ENCODE data around the gene TTLL1.

The TTLL1 gene

DNA sequence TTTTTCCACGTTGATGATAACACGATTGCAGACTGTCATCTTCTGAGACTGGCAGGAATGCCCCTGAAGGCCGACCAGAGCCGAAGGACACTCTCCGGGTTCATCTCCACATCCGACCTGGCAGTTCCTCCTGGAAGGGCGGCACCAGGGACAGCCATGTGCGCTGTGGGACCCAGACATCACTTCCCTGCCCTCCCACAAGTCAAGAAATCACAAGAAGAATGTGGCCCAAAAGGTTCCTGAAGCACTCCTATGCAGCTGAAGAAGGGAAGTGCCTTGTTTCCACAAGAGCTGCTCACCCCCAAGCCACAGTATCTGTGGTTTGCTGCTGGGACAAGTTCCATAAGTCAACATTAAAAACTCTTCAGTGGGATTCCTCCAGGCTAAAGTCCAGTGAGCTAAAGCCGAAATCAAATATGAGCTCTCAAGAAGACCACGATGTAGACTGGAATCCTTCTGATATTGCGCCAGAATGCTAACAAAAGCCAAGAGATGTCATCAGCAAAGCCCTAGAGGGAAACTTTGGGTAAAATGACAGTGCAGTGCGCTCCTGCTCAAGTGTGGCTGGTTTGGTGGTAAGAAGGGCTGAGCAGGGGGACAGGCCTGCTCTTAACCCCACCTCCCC, 95.4 kb downstream of the TTLL1 start:
- no peak for DNase-seq (ENCODE audit: low read depth in 2 of 2)

DNA sequence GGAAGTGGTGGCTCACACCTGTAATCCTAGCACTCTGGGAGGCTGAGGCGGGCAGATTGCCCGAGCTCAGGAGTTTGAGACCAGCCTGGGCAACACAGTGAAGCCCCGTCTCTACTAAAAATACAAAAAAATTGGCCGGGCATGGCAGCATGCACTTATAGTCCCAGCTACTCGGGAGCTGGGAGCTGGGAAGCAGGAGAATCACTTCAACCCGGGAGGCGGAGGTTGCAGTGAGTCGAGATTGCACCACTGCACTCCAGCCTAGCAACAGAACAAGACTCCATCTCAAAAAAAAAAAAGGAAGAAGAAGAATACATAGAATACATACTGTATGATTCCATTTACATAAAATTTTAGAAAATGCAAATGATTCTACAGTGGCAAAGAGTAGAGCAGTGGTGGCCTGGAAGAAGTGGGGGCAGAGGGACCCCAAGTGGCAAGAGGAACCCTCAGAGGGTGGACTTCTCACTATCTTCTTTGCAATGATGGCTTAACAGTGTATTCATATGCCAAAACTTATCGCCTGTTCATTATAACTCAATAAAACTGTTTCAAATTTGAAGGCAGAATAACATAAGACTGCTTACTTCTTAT, 96.2 kb downstream of the TTLL1 start:
- no peak for DNase-seq (ENCODE audit: low read depth in 2 of 2)

- no peak for DNase-seq (ENCODE audit: low read depth in 2 of 2)
Observed at GRCh38 chr22:42992092-42992491, 97.1 kb downstream of the TTLL1 start.

DNA sequence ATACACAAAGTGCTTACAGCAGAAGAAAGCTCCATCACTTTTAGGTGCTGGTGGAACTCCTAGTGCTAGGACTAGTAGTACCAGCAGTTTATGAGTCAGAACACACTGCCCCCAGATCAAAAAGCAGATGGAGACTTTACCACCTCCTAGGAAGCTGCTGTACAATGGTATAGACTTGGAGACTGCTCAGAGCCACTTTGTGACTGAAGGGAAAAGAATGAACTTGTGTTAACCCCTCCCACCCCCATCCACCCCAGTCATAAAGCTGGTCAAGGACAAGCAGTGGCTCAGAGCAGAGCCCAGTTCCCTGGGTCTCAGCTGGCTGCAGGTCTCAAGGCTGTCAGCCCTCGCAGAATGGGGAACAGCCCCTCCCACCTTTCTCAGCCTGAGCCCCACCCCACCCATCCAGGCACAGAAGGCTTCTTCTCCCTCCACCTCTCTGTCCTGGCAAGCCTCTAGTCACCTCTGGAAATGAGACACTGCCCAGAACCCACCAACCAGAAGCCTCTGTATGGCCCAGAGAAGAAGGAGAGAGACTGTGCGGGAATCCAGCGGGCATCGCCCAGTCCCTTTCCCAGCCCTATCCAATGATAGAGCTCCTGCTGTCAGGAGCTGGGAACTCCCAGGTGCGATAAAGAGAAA, 98.1 kb downstream of the TTLL1 start:
- no peak for DNase-seq (ENCODE audit: low read depth in 2 of 2)

DNA sequence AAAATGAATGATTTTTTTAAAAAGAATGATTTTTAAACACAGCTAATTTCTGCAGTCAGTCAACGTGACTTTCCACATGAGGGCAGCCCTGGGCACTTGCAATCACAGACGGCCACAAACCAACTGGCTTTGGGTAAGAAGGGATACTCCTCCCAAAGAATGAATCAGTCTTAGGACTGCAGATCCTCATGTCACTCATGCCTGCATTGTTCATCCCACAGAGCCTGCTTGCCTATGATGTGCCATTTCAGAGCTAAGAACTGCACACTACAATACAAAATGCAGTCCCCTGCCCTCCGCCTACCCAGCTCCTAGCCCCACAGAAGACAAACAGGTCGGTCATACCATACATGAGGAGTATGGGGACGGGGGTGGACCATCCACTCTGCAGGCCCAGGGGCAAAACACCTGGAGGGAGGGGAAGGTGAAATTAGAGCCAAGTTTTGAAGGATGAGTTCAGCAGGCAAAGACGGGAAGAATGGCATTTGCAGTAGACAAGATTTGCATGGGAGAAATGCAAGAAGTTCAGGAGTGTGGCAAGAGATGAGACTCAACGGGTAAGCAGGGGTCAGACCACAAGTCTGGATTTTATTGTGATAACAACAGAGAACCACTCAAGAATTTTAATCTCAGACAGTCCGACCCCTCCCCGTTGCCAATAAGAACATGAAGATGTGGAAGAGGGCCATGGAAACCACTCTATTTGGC, 98.9 kb downstream of the TTLL1 start:
- no peak for DNase-seq (ENCODE audit: low read depth in 2 of 2)
